NCI-H187 (cell line): ENCODE results near the gene DPM2.

Experiments
- DNase-seq, 2 experiments: peaks; one replicate each; lab custom pipeline; 2025; lab: John Stamatoyannopoulos, UW

Gene DPM2

GRCh38 chr9:127937388-127938297 is at the start of gene DPM2:
Gene DPM2 (minus strand): TSS chr9:127937854. CDS start chr9:127937820, 34 bp downstream.
- DNase-seq: peak in 1 of 2 experiments; percentile 31

- DNase-seq: no peak
Observed at GRCh38 chr9:127987103-127987614, 49.5 kb upstream of the DPM2 start.

GRCh38 chr9:127985011-127985410 is 47.4 kb upstream of the DPM2 start:
- no peak for DNase-seq

- DNase-seq: no peak
Observed at GRCh38 chr9:127983847-127984289, 46.2 kb upstream of the DPM2 start.

GRCh38 chr9:127982912-127983311 is 45.3 kb upstream of the DPM2 start:
- no peak for DNase-seq

GRCh38 chr9:127981559-127982121 is 44.0 kb upstream of the DPM2 start:
- DNase-seq: no peak

- DNase-seq: peak; percentile 83 to 88
Observed at GRCh38 chr9:127980706-127981558, 43.3 kb upstream of the DPM2 start, which contains the start of gene EEIG1. Gene EEIG1 (minus strand): TSS chr9:127980989. CDS start chr9:127980137, 852 bp downstream.

- DNase-seq: no peak
Observed at GRCh38 chr9:127980060-127980705, 42.5 kb upstream of the DPM2 start.

GRCh38 chr9:127979333-127980059 is 41.8 kb upstream of the DPM2 start:
- peak in 1 of 2 experiments; percentile 28 for DNase-seq

- no peak for DNase-seq
Observed at GRCh38 chr9:127979015-127979332, 41.3 kb upstream of the DPM2 start.

- no peak for DNase-seq
Observed at GRCh38 chr9:127977884-127978647, 40.4 kb upstream of the DPM2 start.

- no peak for DNase-seq
Observed at GRCh38 chr9:127977009-127977883, 39.6 kb upstream of the DPM2 start.

GRCh38 chr9:127976498-127976897 is 38.8 kb upstream of the DPM2 start:
- peak; percentile 29 to 48 for DNase-seq

GRCh38 chr9:127975376-127976315 is 38.0 kb upstream of the DPM2 start:
- no peak for DNase-seq

- DNase-seq: no peak
Observed at GRCh38 chr9:127974769-127975261, 37.2 kb upstream of the DPM2 start.

GRCh38 chr9:127974001-127974768 is 36.5 kb upstream of the DPM2 start:
- no peak for DNase-seq
